Endothelial cell (in vitro differentiated cells): ENCODE measurements around the gene TMTC1. TPM values are rescaled to one million over a fixed set of nuclear protein-coding genes. Genes with fewer than 3 reads are reported as not detected.

Source experiments
- DNase-seq: peaks from one replicate; pipeline ENCODE4 v3.0.0; 2021; ENCODE audit warnings: low spot score
- H3K27ac Mint-ChIP-seq: one replicate; pipeline ENCODE4 v1.8.0; 2021; ENCODE audit warnings: mixed read lengths, inconsistent platforms; ENCODE audit not compliant: unreplicated experiment
- H3K27me3 Mint-ChIP-seq: one replicate; pipeline ENCODE4 v1.8.0; 2021; ENCODE audit warnings: mild to moderate bottlenecking, moderate library complexity, mixed read lengths, inconsistent platforms; ENCODE audit not compliant: unreplicated experiment
- H3K36me3 Mint-ChIP-seq: one replicate; pipeline ENCODE4 v1.8.0; 2021; ENCODE audit warnings: mild to moderate bottlenecking, low read depth, mixed read lengths, inconsistent platforms; ENCODE audit not compliant: unreplicated experiment
- H3K4me1 Mint-ChIP-seq: one replicate; pipeline ENCODE4 v1.8.0; 2021; ENCODE audit warnings: mild to moderate bottlenecking, mixed read lengths, inconsistent platforms; ENCODE audit not compliant: unreplicated experiment
- H3K4me3 Mint-ChIP-seq: one replicate; pipeline ENCODE4 v1.8.0; 2021; ENCODE audit warnings: mild to moderate bottlenecking, mixed read lengths, inconsistent platforms; ENCODE audit not compliant: unreplicated experiment
- H3K9me3 Mint-ChIP-seq: one replicate; pipeline ENCODE4 v1.8.0; 2021; ENCODE audit warnings: mixed read lengths, inconsistent platforms; ENCODE audit not compliant: unreplicated experiment
- total RNA-seq: library from RNA; stranded (reverse); fragmentation: NEBNext Ultra II Directional; extraction: Animal tissue kit (Norgen Biotek cat#: 25700); gene quantifications from one replicate; pipeline ENCODE4 v1.2.1, GENCODE V29; 2021; ENCODE audit not compliant: unreplicated experiment
- TF ChIP-seq, protein P1 (sequence below): fragments of 200-600 bp; sonication (generic); IDR thresholded peaks from one replicate; pipeline ENCODE4 v1.5.0; 2021; ENCODE audit warnings: antibody characterized with exemption; ENCODE audit not compliant: unreplicated experiment

Gene TMTC1
- total RNA-seq, 1 donor from 2014 or later, result 0.95 TPM

DNA sequence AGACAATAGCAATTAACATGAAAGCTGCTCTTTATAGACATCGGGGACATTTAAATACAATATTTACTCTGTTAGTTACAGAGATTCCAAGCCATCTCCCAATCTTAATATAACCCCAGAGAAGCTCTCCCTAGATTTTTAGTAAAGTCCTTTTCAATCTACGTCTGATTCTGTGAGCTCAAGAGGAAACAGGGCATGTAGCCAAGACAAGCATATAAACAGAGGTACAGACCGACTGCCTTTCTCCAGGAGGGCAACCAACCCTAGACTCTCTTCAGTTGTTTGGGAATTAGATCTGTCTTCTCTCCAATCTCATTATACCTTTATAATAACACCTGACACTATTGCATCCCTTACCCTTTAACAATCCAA lies 57.4 kb downstream of the TMTC1 start:
- Mint-ChIP-seq H3K27ac (no peak overlapping the region), H3K36me3 (no peaks in the 10 kb centered on the region), H3K4me3 (no peak overlapping the region), H3K27me3 (no peaks in the 10 kb centered on the region), H3K4me1 (no peaks in the 10 kb centered on the region), H3K9me3 (no peaks in the 10 kb centered on the region)
- no peak for DNase-seq
- TF ChIP-seq, protein P1, sequence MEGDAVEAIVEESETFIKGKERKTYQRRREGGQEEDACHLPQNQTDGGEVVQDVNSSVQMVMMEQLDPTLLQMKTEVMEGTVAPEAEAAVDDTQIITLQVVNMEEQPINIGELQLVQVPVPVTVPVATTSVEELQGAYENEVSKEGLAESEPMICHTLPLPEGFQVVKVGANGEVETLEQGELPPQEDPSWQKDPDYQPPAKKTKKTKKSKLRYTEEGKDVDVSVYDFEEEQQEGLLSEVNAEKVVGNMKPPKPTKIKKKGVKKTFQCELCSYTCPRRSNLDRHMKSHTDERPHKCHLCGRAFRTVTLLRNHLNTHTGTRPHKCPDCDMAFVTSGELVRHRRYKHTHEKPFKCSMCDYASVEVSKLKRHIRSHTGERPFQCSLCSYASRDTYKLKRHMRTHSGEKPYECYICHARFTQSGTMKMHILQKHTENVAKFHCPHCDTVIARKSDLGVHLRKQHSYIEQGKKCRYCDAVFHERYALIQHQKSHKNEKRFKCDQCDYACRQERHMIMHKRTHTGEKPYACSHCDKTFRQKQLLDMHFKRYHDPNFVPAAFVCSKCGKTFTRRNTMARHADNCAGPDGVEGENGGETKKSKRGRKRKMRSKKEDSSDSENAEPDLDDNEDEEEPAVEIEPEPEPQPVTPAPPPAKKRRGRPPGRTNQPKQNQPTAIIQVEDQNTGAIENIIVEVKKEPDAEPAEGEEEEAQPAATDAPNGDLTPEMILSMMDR, result no peak

GRCh38 chr12:29725587-29726320 lies 58.0 kb downstream of the TMTC1 start:
- H3K4me3 Mint-ChIP-seq, result no peak overlapping the region
- H3K9me3 Mint-ChIP-seq, result no peaks in the 10 kb centered on the region
- no peak overlapping the region for H3K27ac Mint-ChIP-seq
- no peaks in the 10 kb centered on the region for H3K36me3 Mint-ChIP-seq
- DNase-seq, result no peak
- no peaks in the 10 kb centered on the region for H3K4me1 Mint-ChIP-seq
- H3K27me3 Mint-ChIP-seq, result no peaks in the 10 kb centered on the region
- TF ChIP-seq, protein P1, result no peak

GRCh38 chr12:29722164-29722563 lies 61.6 kb downstream of the TMTC1 start:
- DNase-seq, result no peak
- no peaks in the 10 kb centered on the region for H3K4me1 Mint-ChIP-seq
- no peaks in the 10 kb centered on the region for H3K9me3 Mint-ChIP-seq
- no peaks in the 10 kb centered on the region for H3K27me3 Mint-ChIP-seq
- H3K4me3 Mint-ChIP-seq, result no peak overlapping the region
- no peak overlapping the region for H3K27ac Mint-ChIP-seq
- TF ChIP-seq, protein P1, result no peak
- H3K36me3 Mint-ChIP-seq, result no peaks in the 10 kb centered on the region

DNA sequence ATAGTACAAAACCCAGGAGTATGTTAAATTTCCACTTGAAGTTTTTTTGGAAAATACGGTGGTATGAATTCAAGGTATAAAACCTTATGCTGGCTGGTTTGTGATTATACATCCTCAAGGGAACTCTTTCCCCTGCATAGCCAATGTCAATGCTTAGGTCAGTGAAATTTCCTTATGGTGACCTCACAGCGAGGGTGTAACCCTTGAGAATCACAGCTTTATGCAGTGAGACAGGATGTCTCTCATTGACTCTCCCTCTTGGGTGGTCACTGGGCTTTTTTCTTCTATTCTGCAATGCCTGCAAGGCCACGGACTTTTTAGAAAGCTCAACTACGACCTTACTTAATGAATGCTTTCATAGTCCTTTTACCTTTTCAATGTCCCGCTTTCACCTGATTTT lies 64.4 kb downstream of the TMTC1 start:
- TF ChIP-seq, protein P1, result no peak
- no peak overlapping the region for H3K4me3 Mint-ChIP-seq
- no peak overlapping the region for H3K27ac Mint-ChIP-seq
- H3K4me1 Mint-ChIP-seq, result no peaks in the 10 kb centered on the region
- no peaks in the 10 kb centered on the region for H3K36me3 Mint-ChIP-seq
- no peak for DNase-seq
- H3K9me3 Mint-ChIP-seq, result no peaks in the 10 kb centered on the region
- H3K27me3 Mint-ChIP-seq, result no peaks in the 10 kb centered on the region

GRCh38 chr12:29717540-29718100 lies 66.1 kb downstream of the TMTC1 start:
- Mint-ChIP-seq H3K27ac (no peak overlapping the region), H3K4me1 (no peaks in the 10 kb centered on the region), H3K9me3 (no peaks in the 10 kb centered on the region), H3K4me3 (no peak overlapping the region), H3K36me3 (no peaks in the 10 kb centered on the region), H3K27me3 (no peaks in the 10 kb centered on the region)
- TF ChIP-seq, protein P1, result no peak
- DNase-seq, result no peak
